Lung (tissue), 12 donors: ENCODE data around the gene BBX. TPM values are rescaled to one million over a fixed set of nuclear protein-coding genes. Genes with fewer than 3 reads are reported as not detected.

Experiments
- ATAC-seq: fragments of 200-7000 bp; cut with Tn5 transposase; one replicate; pipeline ENCODE4 v1.9.1; 2020; ENCODE audit warnings: moderate number of reproducible peaks; ENCODE audit not compliant: insufficient read depth, low FRiP score
- DNase-seq, 3 donors: peaks; one replicate each; pipeline ENCODE4 v3.0.0-alpha.2; 2013 to 2017
- H3K27ac ChIP-seq, 2 donors: one replicate each; pipeline ENCODE4 v1.5.1; 2013; ENCODE audit warnings: mild to moderate bottlenecking in 2 of 2, moderate library complexity in 2 of 2, control low read depth in 1 of 2, inconsistent platforms in 1 of 2, low read depth in 1 of 2, low read length in 1 of 2
- H3K27me3 ChIP-seq, 3 donors: one replicate each; pipeline ENCODE4 v1.5.1; 2013; ENCODE audit warnings: low read length in 2 of 3; ENCODE audit not compliant: control insufficient read depth in 3 of 3, insufficient read depth in 3 of 3
- H3K36me3 ChIP-seq, 4 donors: one replicate each; pipeline ENCODE4 v1.5.1; 2013; ENCODE audit warnings: low read length in 4 of 4, mild to moderate bottlenecking in 1 of 4, moderate library complexity in 1 of 4; ENCODE audit not compliant: control insufficient read depth in 4 of 4, insufficient read depth in 4 of 4
- H3K4me1 ChIP-seq, 5 donors: one replicate each; pipeline ENCODE4 v1.5.1; 2013; ENCODE audit warnings: low read length in 5 of 5, mild to moderate bottlenecking in 2 of 5, moderate library complexity in 1 of 5; ENCODE audit not compliant: control insufficient read depth in 5 of 5, insufficient read depth in 5 of 5
- H3K4me3 ChIP-seq: one replicate; pipeline ENCODE4 v1.5.1; 2013; ENCODE audit warnings: mild to moderate bottlenecking, control low read depth, moderate library complexity
- H3K9ac ChIP-seq, 2 donors: one replicate each; pipeline ENCODE4 v1.5.1; 2013; ENCODE audit warnings: low read length in 2 of 2, control low read depth in 1 of 2; ENCODE audit not compliant: insufficient read depth in 1 of 2
- H3K9me3 ChIP-seq, 4 donors: one replicate each; pipeline ENCODE4 v1.5.1; 2013; ENCODE audit warnings: low read length in 3 of 4, mild to moderate bottlenecking in 1 of 4, moderate library complexity in 1 of 4; ENCODE audit not compliant: control insufficient read depth in 4 of 4, insufficient read depth in 3 of 4
- CTCF ChIP-seq: IDR thresholded peaks from 2 replicates; pipeline ENCODE4 v1.5.1; 2012; ENCODE audit warnings: mild to moderate bottlenecking; ENCODE audit errors: control extremely low read depth, extremely low read depth
- WGBS, 2 donors: extraction: QIAGEN DNeasy Blood & Tissue Kit; methylation state at CpG; one replicate each; pipeline ENCODE4 v1.1.7; 2013; 5-methylcytosine and 5-hydroxymethylcytosine counted together
- polyA plus RNA-seq, 2 donors: library from polyadenylated mRNA; stranded (reverse); fragments of 200-250 nt; gene quantifications; one replicate each; pipeline ENCODE4 v1.2.1, GENCODE V29; 2013
- total RNA-seq, 2 donors: library from RNA; depleted of rRNA in 1 of 2; stranded (reverse); fragments of >200 nt in 1 of 2; gene quantifications; one replicate each; pipeline ENCODE4 v1.2.1, GENCODE V29; 2014 to 2021
- donor health status: control.
- donor health status: control.
- donor health status: Bipolar disorder and iron deficiency.
- donor health status: healthy.
- donor health status: DM: yes; HTN: yes; CAD: no.

Gene BBX
- total and polyA plus RNA-seq, 4 donors: 6.3 to 93.3 (median 25.1) TPM

GRCh38 chr3:107734317-107734716 is 211.6 kb downstream of the BBX start:
- H3K27me3 ChIP-seq: no peaks in the 10 kb centered on the region
- H3K9ac ChIP-seq: no peak overlapping the region
- H3K4me3 ChIP-seq: no peak overlapping the region
- DNase-seq (no peak), ATAC-seq (no peak)
- H3K36me3 ChIP-seq: peaks cover 0 to 3% (median 2%) of the 10 kb centered on the region in 4 donors
- H3K9me3 ChIP-seq: no peaks in the 10 kb centered on the region
- WGBS, 2 donors: 67 to 79% methylated on average over 3 of the region's 3 CpGs
- H3K27ac ChIP-seq: no peak overlapping the region
- no peak for TF ChIP-seq CTCF
- no peaks in the 10 kb centered on the region for H3K4me1 ChIP-seq

- ATAC-seq: no peak
- no peak overlapping the region for H3K27ac ChIP-seq
Measured at GRCh38 chr3:107737914-107738313, 215.2 kb downstream of the BBX start.

GRCh38 chr3:107738486-107739183 is 215.9 kb downstream of the BBX start:
- no peaks in the 10 kb centered on the region for H3K27me3 ChIP-seq
- 83 to 84% methylated on average over 5 of the region's 5 CpGs for WGBS, 2 donors
- ATAC-seq: no peak
- no peak for TF ChIP-seq CTCF
- H3K27ac ChIP-seq: no peak overlapping the region
- H3K4me1 ChIP-seq: no peaks in the 10 kb centered on the region
- DNase-seq: no peak
- peaks cover 0 to 3% (median under 1%) of the 10 kb centered on the region in 4 donors for H3K36me3 ChIP-seq
- H3K9me3 ChIP-seq: no peaks in the 10 kb centered on the region
- H3K9ac ChIP-seq: no peak overlapping the region
- no peak overlapping the region for H3K4me3 ChIP-seq

More at GRCh38 chr3:107737914-107738313, 215.2 kb downstream of the BBX start:
- Histone ChIP-seq H3K4me1 (no peaks in the 10 kb centered on the region), H3K9me3 (no peaks in the 10 kb centered on the region), H3K4me3 (no peak overlapping the region), H3K9ac (no peak overlapping the region), H3K27me3 (no peaks in the 10 kb centered on the region), H3K36me3 (peaks cover 0 to 3% (median under 1%) of the 10 kb centered on the region in 4 donors)
- no peak for TF ChIP-seq CTCF
- DNase-seq: no peak
